Measurements from ENCODE around the gene USP53. TPM values are rescaled to one million over a fixed set of nuclear protein-coding genes. Genes with fewer than 3 reads are reported as not detected.

Gene USP53
- total and polyA plus RNA-seq, 3 donors from 2014 or later: 13.1 to 48.1 (median 46.9) TPM

GRCh38 chr4:119286377-119287002 lies 74.0 kb downstream of the USP53 start:
- H3K9me3 ChIP-seq: no peaks in the 10 kb centered on the region
- H3K36me3 ChIP-seq (ENCODE audit: low read depth, missing control alignments): no peaks in the 10 kb centered on the region
- peaks cover 6% of the 10 kb centered on the region for H3K4me1 ChIP-seq
- H3K27me3 ChIP-seq: no peaks in the 10 kb centered on the region
- WGBS, 2 donors: 49 to 57% methylated on average over 3 of the region's 3 CpGs
- intact Hi-C loops (cut with DNase I; ENCODE audit: low total_unique reads): loop anchor here (5.0 kb wide), 1 partner anchor 304 kb away; no protein-coding TSS in a partner anchor
- peak; percentile 43 for DNase-seq
- H3K4me3 ChIP-seq: no peak overlapping the region
- TF ChIP-seq POLR2A (IDR thresholded peaks at IDR 0.05): no peak
- TF ChIP-seq CTCF (IDR thresholded peaks at IDR 0.05): peak; percentile 59 to 73 (median 70)
- no peak overlapping the region for H3K27ac ChIP-seq

- intact Hi-C loops (cut with DNase I; ENCODE audit: low total_unique reads): loop anchor here (5.0 kb wide), 1 partner anchor 307 kb away; no protein-coding TSS in a partner anchor
- H3K27me3 ChIP-seq: no peaks in the 10 kb centered on the region
- peaks cover 6% of the 10 kb centered on the region for H3K4me1 ChIP-seq
- no peak overlapping the region for H3K4me3 ChIP-seq
- H3K36me3 ChIP-seq (ENCODE audit: low read depth, missing control alignments): no peaks in the 10 kb centered on the region
- no peaks in the 10 kb centered on the region for H3K9me3 ChIP-seq
- TF ChIP-seq CTCF (IDR thresholded peaks at IDR 0.05) (no peak), POLR2A (IDR thresholded peaks at IDR 0.05) (no peak)
- no peak overlapping the region for H3K27ac ChIP-seq
- DNase-seq: no peak
- 90 to 93% methylated on average over 5 of the region's 5 CpGs for WGBS, 2 donors
Observed at GRCh38 chr4:119289313-119289712, 76.8 kb downstream of the USP53 start.

- no peak for DNase-seq
- Histone ChIP-seq H3K27ac (no peak overlapping the region), H3K27me3 (no peaks in the 10 kb centered on the region), H3K4me1 (peaks cover 6% of the 10 kb centered on the region), H3K9me3 (no peaks in the 10 kb centered on the region), H3K36me3 (ENCODE audit: low read depth, missing control alignments) (no peaks in the 10 kb centered on the region), H3K4me3 (no peak overlapping the region)
- no peak for TF ChIP-seq POLR2A (IDR thresholded peaks at IDR 0.05)
- TF ChIP-seq CTCF (IDR thresholded peaks at IDR 0.05): no peak
- WGBS, 2 donors: 90 to 100% methylated on average over 1 of the region's 1 CpG
- intact Hi-C loops (cut with DNase I; ENCODE audit: low total_unique reads): no loop called here
Observed at GRCh38 chr4:119290598-119290997, 78.1 kb downstream of the USP53 start.

- intact Hi-C loops (cut with DNase I; ENCODE audit: low total_unique reads): no loop called here
- Histone ChIP-seq H3K9me3 (no peaks in the 10 kb centered on the region), H3K27ac (no peak overlapping the region), H3K4me1 (peaks cover 12% of the 10 kb centered on the region), H3K36me3 (ENCODE audit: low read depth, missing control alignments) (no peaks in the 10 kb centered on the region), H3K27me3 (no peaks in the 10 kb centered on the region), H3K4me3 (no peak overlapping the region)
- DNase-seq: no peak
- WGBS, 2 donors: 97 to 100% methylated on average over 2 of the region's 2 CpGs
- no peak for TF ChIP-seq CTCF (IDR thresholded peaks at IDR 0.05)
- TF ChIP-seq POLR2A (IDR thresholded peaks at IDR 0.05): no peak
Observed at GRCh38 chr4:119296356-119296755, 83.8 kb downstream of the USP53 start.

- Histone ChIP-seq H3K4me3 (no peak overlapping the region), H3K27me3 (no peaks in the 10 kb centered on the region), H3K4me1 (peaks cover 12% of the 10 kb centered on the region), H3K36me3 (ENCODE audit: low read depth, missing control alignments) (no peaks in the 10 kb centered on the region), H3K27ac (no peak overlapping the region), H3K9me3 (no peaks in the 10 kb centered on the region)
- no peak for DNase-seq
- intact Hi-C loops (cut with DNase I; ENCODE audit: low total_unique reads): no loop called here
- TF ChIP-seq POLR2A (IDR thresholded peaks at IDR 0.05) (no peak), CTCF (IDR thresholded peaks at IDR 0.05) (no peak)
- 92 to 94% methylated on average over 1 of the region's 1 CpG for WGBS, 2 donors
Observed at GRCh38 chr4:119297795-119298194, 85.3 kb downstream of the USP53 start.

Data from testis (tissue), 3 donors.